Measurements from ENCODE around the gene JARID2.

JARID2 gene

DNA sequence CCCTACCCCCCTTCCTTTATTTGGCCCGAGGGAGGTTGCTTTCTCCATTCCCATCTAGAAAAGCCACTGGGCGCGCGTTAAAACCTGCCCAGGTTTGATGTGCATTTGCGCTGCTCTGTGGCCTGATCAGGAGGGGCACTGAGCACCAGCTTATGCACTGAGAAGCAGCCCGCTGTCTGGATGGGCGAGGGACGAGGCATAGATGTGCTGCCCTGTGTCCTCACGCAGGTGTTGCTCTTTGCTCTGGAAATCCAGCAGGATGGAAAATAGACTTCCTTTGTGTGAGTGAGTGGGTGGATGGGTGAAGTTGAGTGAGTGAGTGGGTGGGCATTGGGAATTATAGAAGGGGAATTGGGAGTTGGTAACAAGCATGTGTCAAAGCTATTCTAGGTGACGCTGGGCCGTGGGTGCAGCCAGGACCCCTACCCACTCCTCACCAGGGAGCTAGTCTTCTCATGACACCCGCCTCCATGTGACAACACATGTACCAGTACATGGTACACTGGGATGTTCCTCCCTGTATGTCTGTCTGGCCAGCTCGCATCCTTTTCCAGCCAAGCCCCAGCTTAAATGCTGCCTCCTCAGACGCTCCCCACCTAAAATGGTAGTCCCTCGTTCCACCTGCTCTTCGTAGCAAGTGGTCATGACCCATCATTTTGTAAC lies 254.3 kb downstream of the JARID2 start:
- no peak for DNase-seq

DNA sequence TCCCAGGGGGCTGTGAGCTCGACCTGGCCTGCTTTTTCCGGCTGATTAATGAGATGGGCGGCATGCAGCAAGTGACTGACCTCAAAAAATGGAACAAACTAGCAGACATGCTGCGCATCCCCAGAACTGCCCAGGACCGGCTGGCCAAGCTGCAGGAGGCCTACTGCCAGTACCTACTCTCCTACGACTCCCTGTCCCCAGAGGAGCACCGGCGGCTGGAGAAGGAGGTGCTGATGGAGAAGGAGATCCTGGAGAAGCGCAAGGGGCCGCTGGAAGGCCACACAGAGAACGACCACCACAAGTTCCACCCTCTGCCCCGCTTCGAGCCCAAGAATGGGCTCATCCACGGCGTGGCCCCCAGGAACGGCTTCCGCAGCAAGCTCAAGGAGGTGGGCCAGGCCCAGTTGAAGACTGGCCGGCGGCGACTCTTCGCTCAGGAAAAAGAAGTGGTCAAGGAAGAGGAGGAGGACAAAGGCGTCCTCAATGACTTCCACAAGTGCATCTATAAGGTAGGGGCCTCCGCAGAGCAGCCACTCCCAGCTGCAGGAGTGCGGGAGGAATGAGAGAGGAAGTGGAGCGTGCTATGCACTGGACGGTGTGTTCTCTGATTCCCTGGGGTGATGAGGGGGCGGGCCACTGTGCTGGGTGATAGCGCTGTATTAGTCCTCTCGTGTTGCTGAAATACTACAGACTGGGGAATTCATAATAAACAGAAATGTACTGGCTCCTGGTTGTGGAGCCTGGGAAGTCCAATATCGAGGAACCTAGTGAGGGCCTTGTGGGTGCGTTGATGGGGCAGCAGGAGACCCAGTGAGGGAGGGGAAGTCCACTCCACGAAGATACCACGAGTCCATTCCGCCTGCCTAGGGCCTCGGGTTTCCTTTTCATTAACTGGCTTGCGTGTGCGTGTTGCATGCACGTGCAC lies 255.3 kb downstream of the JARID2 start:
- DNase-seq = no peak

DNA sequence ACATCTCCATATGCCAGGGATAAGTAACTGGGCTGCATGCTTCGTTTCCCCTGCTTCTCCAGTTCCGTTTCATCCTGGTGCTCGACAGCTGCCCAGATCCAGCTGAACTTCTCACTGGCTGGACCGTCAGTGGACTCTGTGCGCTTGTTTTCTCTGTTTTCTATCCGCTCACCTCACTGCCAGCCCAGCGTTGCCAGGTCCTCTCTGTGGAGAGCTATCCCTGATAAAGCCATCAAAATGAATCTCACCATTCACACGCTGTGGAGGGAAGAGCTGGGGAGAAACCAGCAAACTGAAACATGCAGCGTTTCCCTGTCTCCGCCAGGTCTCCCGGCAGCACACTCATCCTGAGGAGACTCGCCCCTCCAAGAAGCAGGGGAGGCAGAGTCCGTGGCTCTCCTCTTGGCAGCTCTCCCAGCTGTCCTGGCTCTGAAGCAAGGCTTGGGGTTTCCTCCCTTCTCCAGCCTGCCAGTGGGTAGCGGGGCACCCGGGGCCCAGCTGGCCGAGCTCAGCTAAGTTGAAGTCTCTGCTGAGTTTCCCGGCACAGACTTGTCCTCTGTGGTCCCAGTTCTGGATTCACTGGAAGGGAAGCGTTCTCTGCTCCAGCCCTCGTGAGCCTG lies 256.1 kb downstream of the JARID2 start:
- peak; percentile 73 for DNase-seq

DNA sequence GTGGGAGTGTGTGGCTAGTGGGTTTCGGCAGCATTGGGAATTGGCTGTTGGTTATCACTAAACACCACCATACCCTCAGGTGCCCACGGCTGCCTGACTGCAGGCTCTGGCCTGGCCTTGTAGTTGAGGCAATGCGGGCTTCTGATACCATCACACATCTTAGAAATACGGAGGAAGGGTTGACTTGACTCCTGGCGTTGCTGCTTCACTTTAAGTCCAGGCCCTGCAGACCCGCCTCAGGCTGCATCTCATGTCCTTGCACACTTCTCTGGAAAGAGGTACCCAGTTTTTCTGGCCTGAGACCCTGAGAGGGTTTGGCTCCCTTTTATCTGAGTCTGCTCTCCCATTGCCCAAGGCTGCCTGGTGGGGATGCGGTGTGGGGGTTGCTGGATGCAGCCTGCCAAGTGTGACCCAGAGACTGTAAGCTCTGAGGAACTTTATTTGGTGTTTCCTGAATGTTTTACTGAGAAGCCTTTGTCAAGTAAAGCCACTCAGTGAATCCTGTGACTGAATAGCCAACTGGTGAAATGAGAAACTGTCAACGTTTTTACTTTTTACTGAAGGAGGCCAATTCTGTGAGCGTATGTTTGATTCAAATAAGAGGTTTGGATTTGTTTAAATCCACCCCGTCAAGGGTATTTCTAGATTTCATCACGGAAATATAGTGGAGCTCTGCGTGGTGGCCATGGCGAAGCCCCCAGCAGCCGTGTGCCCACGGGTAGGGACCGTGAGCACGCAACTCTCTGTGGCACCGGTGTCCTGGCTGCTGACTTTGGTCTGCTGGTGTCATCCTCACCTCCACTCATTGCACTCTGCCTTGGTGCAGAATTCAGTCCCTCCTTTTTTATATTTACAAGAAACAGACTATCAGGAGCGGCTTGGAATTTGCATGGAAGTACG lies 256.8 kb downstream of the JARID2 start:
- DNase-seq = no peak

DNA sequence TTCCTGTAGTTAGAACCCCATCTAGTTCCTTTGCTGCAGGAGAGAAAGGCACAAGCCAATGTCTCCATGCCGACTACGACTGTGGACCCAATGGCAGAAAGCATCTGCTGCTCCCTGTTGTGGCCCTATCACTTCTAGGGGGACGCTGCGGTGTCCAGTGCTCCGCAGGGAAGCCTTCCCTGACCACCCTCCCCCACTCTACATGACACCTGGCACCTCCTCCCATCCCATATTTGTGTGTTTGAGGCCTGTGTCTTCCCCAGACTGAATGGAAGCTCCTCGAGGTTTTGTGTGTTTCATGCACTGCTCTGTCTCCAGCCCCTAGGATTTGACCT lies 257.4 kb downstream of the JARID2 start:
- no peak for DNase-seq

DNA sequence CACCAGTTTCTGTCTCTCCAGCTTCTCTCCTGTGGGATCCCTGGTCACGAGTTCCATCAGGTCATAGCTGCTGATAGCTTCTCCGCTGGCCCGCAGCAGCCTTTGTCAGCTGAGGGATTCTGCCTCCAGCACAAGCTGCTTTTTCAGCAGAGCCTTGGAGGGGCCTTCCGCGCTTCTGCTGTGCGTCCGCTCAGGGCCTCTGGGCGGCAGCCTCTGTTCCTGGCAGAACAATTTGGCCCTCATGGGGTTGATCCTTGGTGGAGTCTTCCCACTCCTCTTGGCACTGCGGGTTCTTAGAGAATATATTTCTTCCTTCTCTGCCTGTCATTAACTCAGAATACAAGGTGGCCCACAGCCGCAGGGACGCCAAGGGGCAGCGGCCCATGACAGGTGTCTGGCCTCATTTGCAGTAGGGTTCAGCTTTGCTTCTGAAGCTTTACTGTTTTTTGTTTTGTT lies 258.2 kb downstream of the JARID2 start:
- DNase-seq = no peak

DNA sequence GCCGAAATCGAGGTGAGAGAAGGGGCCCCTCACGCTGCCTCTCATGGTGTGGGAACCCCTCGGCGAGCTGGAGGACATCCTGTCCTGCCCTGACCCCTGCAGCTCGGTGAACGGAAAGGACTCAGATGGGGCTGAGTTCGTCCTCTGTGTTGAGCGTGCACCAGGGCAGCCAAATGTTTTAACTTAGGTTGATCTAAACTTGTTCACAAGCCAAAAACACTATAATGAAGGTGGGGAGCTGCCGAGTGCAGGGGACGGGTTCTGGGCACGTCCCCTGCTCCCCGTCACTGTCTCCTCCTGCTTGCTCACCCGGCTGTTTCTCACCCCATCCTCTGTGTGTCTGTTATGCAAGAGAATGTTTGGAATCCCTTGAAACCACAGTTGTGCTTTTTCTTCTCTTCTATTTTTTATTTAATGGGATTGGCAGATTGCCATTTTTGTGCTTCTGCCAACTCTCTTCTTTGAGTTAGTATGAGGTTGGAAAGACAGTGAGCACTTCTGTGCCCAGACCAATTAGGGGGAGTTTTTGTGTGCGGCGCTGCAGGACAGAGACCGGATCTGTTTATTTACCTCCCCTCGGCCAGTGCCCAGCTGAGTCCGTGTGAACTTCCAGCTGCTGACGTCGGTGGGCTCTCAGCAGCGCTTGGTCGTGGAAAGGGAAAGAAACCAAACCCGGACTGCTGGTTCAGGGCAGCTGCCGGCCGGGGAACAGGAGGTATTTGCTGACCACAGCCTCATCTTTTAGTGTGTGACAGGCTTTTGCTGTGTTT lies 258.9 kb downstream of the JARID2 start:
- peak; percentile 97 for DNase-seq

DNA sequence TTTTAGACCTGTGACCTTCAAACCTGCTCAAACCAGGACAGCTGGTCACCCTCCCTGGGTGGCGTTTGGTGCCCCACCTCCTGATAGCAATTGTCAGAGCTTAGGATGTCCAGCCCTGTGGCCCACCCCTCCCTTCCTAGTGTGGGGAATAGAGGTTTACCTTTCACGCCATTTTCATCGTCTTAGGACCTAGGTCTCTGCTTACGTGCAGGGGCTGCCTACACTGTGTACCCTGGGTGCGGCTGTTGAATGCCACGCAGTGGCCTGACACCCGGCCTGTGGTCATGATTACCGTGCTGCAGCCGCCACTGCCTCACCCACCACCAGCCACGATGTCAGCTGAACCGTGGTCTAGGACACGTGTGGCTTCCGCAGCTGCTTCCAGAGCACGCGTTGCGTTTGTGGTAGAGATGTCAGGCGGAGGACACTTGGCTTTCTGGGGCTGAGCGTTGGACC lies 259.6 kb downstream of the JARID2 start:
- no peak for DNase-seq

DNA sequence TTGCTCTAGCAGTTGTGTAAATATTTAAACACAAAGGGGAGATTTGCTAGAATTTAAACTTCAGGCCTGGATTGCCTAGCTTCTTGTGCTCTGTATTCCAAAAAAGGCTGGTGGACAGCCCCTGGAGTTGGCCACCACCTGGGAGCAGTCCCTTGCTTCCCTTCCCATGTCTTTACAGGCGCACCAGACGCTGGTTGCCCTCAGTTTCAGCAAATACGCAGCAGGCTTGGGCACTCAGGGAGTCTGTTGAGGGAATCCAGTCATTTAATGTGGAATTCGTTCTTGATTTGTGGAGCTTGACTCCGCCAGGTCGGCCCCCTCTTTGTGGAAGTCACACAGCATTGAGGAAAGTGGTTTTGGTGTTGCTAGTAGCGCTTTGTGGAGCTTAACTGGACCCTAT lies 260.2 kb downstream of the JARID2 start:
- DNase-seq = no peak

DNA sequence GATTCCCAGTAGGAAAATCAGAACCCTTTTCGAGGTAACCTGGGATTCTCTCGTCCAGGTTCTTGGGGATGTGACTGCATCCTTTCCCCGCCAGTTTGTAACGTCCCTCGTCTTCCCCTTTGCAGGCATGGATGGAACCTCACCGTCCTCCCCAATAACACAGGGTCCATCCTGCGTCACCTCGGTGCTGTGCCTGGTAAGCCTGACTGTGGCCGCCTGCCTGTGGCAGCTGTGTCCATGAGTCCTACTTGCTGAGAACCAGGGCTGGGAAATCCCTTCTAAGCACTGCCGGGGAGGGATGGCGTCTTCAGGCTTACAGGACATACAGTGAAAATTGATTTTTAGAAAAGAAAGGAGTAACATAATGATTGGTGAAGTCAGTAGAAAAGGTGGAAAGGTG lies 261.4 kb downstream of the JARID2 start:
- no peak for DNase-seq

DNA sequence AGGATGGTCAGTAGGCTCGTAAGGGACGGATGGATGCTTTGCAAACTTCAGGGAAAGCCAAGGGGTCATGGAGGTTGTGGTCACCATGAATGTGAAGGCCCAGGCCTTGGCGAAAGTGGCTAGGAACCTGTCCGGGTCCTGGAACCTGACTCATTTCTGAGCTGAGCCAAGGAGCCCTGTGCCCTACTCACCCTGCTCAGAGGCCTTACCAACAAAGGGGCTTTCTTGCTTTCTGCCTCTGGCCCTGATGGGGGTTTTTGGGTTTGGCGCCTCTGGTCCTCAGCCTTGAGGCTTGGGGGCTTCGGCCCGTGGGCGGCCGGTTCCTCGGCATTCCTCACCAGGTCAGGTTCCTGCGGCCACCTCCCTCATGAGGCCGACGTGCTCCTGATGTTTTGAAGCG lies 261.9 kb downstream of the JARID2 start:
- no peak for DNase-seq

DNA sequence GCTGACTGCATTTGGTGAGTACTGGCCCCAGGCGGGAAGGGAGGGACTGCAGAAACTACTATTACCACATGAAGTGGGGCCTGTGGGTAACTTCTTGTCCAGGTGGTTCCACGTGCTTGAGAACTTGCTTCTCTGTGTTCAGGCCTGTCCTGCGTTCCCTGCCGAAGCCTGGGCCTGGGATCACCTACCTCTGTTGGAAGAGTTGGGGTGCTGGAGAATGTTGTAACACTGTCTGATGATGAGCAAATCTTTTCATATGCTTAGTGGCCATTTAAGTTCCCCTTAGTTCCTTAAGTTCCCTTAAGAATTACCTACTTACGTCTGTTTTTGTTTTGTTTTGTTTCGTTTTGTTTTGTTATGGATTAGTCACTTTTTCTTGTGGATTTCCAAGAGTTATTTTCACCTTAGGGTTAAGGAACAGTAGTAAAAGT lies 262.6 kb downstream of the JARID2 start:
- DNase-seq = no peak

DNA sequence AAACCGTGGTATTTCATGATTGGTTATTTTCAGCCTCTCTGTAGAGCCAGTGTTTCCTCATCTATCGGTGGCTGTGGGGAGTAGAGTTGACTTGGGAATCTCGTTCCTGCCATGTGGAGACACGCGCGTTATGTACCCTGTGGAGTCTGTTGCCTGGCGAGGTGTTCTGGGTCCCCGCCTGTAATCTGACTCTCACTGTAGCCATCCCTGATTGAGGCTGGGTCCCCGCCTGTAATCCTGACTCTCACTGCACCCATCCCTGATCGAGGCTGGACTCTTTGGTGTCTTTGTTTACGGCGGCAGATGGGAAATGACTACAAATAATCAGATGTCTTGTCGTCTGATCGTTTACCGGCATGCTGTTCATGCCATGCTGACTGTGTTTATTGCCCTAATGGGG lies 263.1 kb downstream of the JARID2 start:
- DNase-seq = no peak

DNA sequence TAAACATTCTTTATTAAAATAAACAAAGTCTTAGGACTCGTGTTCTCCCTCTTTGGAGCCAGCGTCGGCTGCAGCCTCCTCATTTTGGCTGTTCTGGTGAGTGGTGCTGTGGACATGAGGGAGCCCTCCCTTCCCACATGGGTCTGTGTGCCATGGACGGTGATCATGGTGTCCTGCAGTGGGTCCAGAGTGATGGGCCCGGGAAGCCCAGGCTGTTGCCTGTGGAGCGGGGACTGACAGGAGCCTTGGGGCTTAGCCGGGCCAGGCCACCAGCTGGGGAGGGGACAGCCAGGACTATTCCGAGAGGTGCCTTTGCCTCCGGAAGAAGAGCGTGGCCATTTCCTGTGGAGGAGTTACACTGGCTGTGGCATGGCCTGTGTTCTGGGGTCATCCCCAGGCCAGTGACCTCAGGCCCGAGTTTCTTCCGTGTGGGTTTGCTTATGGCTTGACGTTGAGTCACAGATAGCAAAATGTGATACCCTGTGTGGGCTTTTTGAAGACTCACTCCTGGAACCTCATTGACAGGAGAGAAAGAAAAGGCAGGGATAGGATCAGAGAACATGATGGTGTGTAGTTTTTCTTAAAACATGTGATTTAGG lies 263.6 kb downstream of the JARID2 start:
- DNase-seq = no peak

DNA sequence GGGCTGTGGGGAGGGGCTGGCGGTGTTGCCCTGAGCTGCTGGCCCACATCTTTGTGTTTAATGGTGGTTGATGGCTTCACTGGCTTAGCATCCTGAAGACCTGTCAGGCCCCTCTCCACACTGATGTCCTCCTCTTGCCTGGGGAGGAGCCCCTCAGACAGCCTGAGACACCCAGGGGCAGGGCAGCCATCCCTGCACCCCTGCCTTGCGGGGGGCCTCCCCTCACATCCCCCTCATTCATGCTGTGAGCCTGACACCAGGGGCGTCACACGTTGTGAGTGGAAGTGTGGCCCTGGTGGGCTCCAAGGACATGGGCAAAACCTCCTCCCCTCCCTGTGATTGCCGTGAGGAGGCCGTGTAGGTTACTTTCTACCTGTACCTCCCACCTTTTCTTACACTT lies 264.3 kb downstream of the JARID2 start:
- DNase-seq = no peak

DNA sequence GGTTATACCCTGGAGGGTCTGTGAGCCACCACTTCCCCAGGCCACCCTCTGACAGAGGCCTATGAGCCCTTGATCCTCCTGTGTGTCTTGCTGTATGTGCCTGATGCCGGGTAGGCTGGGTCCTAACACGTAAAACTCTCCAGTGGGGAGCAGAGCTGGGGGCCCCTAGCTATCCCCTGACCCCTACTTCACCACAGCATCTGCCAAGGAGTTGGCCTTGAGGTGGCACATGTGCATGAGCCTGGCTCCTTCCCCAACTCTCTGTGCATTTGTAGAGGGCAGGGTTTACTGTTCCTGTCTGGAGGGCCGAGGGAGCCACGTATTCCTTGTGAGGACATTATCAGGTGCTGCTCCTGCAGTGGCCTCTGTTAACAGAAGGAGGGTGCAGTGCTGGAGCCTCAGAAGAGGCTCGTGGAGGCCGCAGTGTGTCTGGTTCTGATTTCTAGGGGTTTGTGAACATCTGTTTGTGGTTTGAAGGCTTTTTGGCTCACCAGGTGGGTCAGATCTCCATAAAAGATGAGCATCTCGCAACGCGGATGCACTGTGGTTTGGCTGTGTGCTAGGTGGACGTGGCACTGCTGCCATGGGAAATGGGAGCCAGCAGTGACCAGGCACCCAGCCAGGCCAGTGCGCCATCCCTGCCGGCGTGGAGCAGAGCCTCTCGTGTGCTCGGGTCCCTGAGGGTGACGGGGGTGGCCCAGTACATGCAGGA lies 264.8 kb downstream of the JARID2 start:
- DNase-seq = no peak

DNA sequence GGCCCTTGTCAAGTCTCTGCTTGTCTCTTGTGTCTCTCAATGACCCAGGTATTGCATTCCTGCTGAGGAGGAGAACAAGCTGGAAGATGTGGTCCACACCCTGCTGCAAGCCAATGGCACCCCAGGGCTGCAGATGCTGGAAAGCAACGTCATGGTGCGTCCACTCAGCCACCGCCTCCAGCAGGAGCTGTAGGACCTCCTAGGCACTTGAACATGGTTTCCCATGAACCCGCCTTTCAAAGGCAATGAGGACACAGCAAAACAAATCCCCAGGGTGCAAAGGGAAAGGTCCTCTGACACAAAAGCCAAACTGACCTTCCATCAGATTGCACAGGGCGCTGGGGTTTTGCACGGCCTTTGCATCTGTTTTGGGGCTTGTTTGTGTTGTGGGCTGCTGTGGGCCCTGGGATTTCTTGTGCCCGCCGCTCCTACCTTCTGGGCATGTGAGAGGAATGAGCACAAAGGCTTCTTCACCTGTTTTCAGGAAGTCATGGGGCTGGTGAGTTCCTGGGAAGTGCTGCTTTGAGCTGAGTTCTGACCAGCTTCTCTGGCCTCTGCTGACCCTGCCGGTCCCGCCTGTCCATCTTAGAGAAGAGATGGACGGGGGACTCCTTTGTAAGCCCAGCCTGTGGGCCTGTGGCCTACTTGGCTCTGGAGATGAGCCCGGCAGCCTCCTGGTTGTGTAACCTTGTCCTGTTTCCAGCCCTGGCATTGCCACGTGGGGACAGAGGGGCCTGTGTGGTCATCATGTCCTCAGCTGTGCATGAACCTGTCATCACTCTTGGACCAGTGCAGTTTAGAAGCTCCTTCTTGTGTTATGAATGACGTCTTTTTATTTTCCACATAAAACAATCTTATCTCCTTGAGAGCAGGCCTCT lies 265.6 kb downstream of the JARID2 start:
- DNase-seq = no peak

DNA sequence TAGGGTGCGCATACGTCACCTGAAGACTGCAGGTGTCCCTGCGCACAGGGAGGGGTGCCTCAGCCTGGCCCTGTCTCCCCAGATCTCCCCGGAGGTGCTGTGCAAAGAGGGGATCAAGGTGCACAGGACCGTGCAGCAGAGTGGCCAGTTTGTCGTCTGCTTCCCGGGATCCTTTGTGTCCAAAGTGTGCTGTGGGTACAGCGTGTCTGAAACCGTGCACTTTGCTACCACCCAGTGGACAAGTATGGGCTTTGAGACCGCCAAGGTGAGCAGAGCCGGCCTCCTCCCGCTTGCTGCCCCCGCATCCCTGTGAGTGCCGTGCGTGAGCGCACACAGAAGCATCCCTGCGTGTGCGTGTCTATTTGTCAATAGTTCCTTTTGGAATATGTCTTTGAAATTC lies 266.3 kb downstream of the JARID2 start:
- DNase-seq = no peak

DNA sequence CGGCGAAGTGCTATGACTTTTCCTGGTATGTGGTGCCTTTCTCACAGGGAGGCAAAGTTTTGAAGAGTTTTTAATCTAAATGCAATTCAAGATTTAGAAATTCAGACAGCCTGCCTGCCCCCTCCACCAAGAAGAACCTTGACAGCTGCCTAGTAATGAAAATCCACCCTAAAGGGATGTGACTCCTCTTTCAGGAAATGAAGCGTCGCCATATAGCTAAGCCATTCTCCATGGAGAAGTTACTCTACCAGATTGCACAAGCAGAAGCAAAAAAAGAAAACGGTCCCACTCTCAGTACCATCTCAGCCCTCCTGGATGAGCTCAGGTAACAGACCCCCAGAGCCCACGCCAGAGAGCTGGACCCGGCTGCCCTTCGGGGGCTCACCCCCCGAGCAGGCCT lies 266.9 kb downstream of the JARID2 start:
- DNase-seq = no peak

All from fibroblast of skin of right biceps (primary cell).